Measurements from ENCODE around the gene DHRS7B. TPM values are rescaled to one million over a fixed set of nuclear protein-coding genes. Genes with fewer than 3 reads are reported as not detected.
A peak's percentile ranks its signal among the peaks of the same experiment; 100 is the strongest.
"Not testable (repeated sequence)": the region's sequence is repeated elsewhere in the genome, so short reads cannot be mapped to it uniquely, and the experiment has no call there.

The DHRS7B gene
- total RNA-seq, 1 donor from 2014 or later, result 11.4 TPM

DNA sequence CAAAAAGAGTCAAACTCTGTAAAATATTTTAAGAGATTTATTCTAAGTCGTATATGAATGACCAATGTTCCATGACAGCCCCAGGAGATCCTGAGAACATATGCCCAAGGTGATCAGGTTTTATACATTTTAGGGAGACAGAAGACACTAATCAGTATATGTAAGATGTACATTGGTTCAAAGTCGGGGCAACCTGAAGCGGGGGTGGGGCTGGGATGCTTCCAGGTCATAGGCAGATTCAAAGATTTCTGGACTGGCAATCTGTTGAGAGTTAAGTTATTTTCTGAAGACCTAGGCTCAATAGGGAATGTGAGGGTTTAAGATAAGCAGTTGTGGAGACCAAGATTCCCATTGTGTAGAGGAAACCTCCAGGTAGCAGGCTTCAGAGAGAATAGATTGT lies 20.4 kb upstream of the DHRS7B start:
- DNase-seq (ENCODE audit: low spot score in 2 of 2) (no peak), FAIRE-seq (no peak)

DNA sequence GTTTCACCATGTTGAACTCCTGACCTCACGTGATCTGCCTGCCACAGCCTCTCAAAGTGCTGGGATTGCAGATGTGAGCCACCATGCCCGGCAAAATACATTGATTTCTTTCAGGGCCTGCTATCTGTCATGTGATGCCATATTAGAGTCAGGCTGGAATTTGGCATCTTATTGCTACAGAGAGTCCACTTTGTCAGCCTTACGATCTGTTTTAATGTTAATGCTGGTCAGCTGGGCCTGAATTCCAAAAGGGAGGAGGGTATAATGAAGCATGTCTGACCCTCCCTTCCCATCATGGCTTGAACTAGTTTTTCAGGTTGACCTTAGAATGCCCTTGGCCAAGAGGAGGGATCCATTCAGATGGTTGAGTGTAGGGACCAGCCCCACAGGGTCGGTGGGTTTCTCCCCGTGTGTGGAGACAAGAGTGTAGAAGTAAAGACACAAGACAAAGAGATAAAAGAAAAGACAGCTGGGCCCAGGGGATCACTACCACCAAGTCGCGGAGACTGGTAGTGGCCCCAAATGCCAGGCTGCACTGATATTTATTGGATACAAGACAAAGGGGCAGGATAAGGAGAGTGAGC lies 19.6 kb upstream of the DHRS7B start:
- DNase-seq (ENCODE audit: low spot score in 2 of 2); FAIRE-seq: not testable (repeated sequence)

DNA sequence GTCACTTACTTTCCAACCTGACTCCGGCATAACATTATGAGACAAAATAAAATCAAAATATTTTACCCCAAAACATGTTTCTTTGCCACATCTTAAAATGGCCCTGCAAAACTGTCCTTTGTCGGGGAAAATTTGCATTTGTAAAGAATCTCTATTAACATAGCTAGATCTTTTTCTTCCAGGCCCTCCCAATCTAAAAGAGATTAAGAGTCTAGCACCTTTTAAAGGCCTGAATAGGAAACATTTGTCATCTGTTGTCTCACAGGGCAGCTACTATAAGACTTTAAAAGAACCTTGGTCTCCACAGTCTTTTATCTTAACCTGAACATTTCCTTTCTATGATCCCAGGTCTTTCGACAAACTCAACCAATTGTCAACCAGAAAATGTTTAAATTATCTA lies 18.1 kb upstream of the DHRS7B start:
- FAIRE-seq (no peak), DNase-seq (ENCODE audit: low spot score in 2 of 2) (no peak)

DNA sequence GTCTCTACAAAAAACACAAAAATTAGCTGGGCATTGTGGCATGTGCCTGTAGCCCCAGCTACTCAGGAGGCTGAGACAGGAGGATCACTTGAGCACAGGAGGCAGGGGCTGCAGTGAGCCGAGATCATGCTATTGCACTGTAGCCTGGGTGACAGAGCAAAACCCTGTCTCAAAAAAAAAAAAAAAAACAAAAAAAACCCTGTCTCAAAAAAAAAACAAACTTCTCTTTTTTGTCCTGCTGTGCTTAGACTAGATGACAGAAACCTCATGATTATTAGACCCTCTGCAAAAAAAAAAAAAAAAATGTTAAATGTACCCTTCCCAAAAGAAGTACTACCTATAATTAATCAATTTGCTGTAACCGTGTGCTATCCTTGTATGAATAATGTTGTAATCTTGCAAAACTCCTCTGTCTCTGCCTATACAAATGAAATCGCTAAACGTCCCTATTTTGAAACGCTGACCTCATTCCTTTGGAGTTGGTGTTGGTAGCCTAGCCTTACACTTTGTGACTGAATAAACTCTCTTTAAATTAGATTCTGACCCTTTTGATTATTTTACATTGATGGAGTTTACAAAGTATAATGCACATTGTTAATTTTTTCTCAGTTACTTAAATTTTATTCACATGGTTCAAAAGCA lies 13.6 kb upstream of the DHRS7B start:
- no peak for DNase-seq (ENCODE audit: low spot score in 2 of 2)
- FAIRE-seq, result no peak

DNA sequence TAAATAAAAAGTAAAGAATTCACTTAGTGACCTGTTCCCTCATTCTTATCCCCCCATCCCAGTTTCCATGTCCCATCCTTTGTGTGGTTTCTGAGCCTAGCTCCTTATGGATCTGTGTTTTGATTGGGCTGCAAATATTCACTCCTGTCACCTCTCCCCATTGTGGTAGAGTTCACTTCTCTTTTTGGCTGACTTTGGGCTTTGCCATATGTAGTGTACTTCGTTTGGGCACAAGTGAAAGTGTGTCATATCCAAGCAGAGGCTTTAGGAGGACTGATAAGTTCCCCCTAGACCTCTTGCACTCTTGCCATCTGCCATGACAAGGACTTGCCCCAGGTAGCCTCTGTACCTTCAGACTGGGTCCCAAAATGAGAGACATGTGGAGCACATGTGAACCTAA lies 13.0 kb upstream of the DHRS7B start:
- DNase-seq (ENCODE audit: low spot score in 2 of 2), result no peak
- no peak for FAIRE-seq

DNA sequence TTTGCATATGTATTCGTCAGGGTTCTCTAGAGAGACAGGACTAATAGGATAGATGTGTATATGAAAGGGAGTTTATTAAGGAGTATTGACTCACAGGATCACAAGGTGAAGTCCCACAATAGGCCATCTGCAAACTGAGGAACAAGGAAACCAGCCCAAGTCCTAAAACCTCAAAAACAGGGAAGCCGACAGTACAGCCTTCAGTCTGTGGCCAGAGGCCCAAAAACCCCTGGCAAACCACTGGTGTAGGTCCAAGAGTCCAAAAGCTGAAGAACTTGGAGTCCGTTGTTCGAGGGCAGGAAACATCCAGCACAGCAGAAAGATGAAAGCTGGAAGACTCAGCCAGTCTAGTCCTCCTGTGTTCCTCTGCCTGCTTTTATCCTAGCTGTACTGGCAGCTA lies 12.0 kb upstream of the DHRS7B start:
- FAIRE-seq; DNase-seq (ENCODE audit: low spot score in 2 of 2): not testable (repeated sequence)

DNA sequence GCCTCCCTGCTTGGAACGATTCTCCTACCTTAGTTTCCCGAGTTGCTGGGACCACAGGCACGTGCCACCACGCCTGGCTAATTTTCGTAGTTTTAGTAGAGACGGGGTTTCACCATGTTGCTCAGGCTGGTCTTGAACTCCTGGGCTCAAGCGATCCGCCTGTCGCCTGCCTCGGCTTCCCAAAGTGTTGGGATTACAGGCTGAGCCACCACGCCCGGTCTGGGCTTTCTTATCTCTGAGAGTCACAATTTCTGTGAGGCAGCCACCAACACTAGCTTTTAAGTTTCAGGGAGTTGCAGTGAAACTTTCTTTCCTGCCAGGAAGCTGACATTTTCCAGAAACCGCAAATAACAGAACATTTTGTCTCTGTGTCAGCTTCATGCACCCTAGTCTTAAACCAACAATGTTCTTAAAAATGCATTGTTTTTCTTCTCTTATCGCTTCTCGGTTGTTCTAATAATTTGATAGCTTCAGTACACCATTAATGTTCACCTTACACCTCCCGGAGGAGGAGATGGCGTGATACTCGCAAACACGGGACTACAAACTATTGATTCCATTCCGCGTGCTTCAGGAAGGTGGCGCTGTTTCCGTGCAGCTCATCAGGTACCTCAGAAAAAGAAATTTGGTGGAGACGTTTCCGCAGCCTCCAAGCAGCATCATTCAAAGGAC lies 7.4 kb upstream of the DHRS7B start:
- FAIRE-seq (no peak), DNase-seq (ENCODE audit: low spot score in 2 of 2) (peak; percentile 40 to 76)

DNA sequence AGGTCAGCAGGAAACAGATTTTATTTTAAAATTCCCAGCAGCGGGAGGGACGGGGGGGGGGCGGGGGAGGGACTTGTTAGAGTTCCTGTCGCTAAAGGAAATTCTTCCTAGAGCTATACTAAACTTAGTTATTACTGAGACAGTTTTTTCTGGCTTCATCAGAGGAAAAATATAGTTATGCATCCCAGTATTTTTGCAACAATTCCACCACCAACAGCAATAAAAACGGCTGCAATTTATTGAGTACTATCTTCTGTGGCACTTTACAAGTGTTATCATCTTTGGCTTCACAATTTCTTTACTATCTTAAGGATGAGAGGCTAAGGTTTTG lies 6.9 kb upstream of the DHRS7B start:
- FAIRE-seq (no peak), DNase-seq (ENCODE audit: low spot score in 2 of 2) (no peak)

DNA sequence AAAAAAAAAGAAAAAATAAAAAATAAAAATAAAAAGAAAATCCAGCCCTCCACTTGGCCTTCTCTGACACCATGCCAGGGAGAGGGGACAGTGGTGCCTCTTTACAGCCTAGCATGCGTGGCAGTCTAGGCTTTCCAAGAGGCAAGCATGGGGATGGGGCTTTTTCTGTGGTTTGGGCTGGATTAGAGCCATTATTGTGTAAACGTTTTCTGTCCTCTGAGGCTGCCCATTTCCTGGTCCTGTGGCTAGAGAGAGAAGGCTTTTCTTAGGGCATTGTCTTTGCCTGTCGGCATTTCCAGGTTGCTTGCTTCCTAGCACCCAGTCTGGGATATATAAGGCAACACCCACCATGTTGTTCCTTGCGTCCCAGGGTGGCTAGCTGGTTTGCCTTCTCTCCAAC lies 2.7 kb upstream of the DHRS7B start:
- FAIRE-seq, result no peak

DNA sequence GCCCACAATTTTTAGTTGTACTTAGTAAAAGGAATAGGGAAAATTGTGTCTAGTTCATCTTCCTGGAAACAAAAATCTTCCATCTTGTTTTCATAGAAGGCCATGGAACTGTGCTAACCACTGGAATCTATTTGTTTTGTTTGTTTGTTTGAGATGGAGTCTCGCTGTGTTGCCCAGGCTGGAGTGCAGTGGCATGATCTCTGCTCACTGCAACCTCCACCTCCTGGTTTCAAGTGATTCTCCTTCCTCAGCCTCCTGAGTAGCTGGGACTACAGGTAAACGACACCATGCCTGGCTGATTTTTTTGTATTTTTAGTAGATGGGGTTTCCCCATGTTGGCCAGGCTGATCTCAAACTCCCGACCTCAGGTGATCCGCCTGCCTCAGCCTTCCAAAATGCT lies 2.2 kb upstream of the DHRS7B start:
- not testable (repeated sequence) for FAIRE-seq; DNase-seq (ENCODE audit: low spot score in 2 of 2)

More for the DNA sequence above, 2.7 kb upstream of the DHRS7B start:
- no peak for DNase-seq (ENCODE audit: low spot score in 2 of 2)

DNA sequence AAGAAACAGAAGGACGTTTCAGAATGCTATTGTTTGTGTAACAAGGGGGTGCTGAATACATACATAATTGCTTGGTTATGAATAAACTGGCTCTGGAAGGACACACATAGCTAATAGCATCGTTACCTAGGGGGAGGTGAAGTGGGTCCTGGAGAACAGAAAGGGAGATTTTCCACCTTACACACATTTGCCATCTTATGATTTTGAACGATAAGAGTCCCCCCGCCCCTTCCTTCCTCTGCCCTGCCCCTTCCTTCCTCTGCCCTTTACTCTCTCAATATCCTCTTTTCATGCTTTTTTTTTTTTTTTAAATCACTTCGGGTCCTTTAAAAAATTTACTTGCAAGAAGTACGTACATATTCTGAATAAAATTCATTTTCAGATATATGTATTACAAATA lies 902 bp upstream of the DHRS7B start:
- DNase-seq (ENCODE audit: low spot score in 2 of 2), result no peak
- FAIRE-seq, result no peak

DNA sequence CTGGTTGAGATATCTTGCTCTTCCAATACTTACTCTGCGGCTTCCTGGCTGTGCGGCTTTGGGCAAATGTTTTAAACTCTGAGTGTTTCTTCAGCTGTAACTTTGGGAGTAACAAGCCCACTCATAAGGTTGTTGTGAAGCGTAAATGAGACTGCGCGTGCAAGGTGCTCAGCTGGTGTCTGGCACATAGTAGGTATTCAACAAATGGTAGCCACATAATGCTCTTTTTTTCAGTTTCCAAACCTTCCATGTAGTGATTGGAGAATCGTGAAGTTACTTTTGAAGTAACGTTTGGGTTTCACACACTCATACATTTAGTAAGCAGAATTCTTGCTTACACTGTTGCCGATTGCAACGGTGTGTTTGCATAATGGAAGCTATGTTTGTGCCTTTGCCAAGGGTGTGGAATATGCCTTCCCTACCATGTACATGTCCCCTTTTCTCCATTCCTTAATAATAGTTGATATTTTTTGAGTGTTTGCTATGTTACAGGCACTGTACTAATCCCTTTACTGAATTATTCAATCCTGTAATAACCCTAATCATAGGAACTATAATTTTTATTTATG lies 829 bp downstream of the DHRS7B start:
- FAIRE-seq (no peak), DNase-seq (ENCODE audit: low spot score in 2 of 2) (no peak)

DNA sequence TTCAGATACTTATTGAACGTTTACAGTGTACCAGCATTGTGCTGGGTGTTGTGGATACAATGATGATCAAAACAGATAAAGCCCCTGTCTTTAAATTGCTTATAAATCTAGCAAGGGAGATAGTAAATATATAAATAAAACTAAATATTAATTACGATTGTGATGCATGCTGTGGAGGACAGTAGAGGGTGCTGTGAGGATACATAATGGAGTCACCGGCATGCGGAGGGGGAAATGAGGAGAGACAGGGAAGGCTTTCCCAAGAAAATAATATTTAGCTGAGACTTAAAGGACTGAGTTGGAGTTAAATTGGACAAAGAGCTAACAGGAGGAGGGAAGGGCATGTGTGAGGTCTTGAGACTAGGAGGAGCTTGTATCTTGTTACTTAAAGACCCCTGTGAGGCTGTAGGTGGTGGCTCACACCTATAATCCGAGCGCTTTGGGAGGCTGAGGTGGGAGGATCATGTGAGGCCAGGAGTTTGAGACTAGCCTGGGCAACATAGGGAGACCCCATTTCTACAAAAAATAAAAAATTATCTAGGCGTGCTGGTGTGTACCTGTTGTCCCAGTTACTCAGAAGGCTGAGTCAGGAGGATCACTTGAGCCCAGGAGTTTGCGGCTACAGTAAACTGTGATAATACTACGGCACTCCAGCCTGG lies 2.4 kb downstream of the DHRS7B start:
- peak in 1 of 2 donors; percentile 36 for DNase-seq (ENCODE audit: low spot score in 2 of 2)
- FAIRE-seq, result no peak

DNA sequence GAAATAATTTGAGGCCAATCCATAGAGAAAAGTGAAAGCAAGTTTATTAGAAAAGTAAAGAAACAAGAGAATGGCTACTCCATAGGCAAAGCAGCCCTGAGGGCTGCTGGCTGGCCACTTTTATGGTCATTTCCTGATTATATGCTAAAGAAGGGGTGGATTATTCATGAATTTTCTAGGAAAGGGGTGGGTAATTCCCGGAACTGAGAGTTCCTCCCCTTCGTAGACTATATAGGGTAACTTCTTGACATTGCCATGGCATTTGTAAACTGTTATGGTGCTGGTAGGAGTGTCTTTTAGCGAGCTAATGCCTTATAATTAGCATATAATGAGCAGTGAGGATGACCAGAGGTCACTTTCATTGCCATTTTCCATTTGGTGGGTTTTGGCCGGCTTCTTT lies 4.4 kb downstream of the DHRS7B start:
- no peak for DNase-seq (ENCODE audit: low spot score in 2 of 2)
- FAIRE-seq, result no peak

DNA sequence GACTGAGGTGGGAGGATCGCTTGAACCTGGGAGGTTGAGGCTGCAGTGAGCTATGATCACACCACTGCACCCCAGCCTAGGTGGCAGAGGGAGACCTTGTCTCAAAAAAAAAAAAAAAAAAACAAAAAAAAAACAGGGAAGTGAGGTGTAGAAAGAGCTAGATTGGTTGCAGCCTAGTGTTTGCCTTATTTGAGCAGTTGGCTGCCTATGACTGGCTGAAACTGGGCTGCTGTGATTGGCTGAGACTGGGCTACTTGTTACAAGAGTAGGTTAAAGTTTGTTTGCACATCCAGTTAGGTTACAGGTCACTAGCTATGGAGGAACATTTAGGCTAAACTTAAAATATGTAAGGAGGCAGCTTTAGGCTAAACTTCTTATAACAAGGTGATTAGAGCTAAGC lies 5.7 kb downstream of the DHRS7B start:
- FAIRE-seq (no peak), DNase-seq (ENCODE audit: low spot score in 2 of 2) (no peak)

DNA sequence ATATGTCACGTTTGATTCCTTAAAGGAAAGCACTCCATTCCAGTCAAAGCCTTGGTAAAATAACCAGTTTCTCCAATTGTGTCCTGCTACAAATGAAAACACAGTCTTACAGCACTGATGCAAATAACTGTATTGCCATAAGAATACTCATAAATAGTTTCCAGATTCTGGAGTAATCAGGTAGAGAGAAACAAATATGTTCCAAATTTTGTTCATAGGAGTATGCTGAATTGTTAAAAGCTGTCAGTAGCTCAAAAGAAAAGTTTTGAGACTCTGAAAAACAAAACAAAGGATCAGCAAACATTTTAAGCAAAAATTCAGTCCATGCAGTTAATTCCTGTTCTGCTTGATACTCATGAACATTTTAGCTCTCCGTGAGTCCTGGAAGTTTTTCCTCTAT lies 7.8 kb downstream of the DHRS7B start:
- no peak for DNase-seq (ENCODE audit: low spot score in 2 of 2)
- no peak for FAIRE-seq

DNA sequence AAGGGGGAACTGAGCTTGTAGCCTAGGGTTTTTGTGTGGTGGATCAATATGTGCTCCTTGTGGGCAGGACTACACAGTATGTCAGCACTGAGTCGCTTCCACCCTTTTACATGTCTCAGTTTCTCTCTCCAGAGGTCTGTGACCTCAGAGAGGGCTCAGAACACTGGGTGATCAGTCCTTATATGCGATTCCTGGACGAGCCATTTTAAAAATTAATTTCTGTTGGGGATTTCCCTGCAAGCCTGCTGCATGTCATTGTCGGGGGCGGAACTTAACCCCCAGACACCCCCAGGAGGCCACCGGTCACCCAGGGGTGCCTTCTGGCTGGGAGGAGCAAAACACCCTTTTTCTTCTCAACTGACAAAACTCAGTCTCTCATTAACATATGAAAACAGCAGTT lies 14.1 kb downstream of the DHRS7B start:
- no peak for FAIRE-seq
- no peak for DNase-seq (ENCODE audit: low spot score in 2 of 2)

DNA sequence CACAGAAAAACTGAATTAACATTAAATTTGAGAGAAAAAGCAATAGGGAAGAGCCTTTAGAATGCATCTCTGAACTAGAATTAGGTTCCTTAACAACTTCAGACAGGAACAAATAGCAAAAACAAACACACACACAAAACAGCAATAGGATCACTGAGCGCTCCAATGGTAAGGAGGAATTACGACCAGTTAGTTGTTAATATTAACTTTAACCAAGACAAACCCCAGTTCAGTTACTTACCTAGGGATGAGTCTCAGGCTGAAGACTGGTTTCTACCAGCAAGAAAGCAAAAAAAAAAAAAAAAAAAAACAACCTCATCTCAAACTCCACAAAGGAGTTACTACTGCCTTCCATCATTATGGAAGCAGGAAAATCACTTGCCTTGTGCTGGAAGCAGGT lies 14.6 kb downstream of the DHRS7B start:
- FAIRE-seq, result no peak
- no peak for DNase-seq (ENCODE audit: low spot score in 2 of 2)

DNA sequence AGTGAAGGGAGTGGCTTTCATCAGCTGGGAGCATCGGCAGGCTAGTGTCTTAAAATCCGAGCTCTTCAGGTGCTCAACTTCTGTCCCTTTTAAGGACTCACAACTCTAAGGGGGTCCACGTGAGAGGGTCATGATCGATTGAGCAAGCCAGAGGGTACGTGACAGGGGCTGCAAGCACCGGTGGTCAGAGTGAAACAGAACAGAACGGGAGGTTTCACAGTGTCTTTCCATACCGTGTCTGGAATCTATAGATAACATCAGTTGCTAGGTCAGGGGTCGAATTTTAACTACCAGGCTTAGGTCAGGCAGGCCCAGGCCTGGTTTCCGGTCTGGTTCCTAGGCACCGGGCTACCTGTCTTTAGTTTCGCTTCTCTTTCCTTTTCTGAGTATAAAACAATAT lies 15.3 kb downstream of the DHRS7B start:
- not testable (repeated sequence) for FAIRE-seq; DNase-seq (ENCODE audit: low spot score in 2 of 2)

DNA sequence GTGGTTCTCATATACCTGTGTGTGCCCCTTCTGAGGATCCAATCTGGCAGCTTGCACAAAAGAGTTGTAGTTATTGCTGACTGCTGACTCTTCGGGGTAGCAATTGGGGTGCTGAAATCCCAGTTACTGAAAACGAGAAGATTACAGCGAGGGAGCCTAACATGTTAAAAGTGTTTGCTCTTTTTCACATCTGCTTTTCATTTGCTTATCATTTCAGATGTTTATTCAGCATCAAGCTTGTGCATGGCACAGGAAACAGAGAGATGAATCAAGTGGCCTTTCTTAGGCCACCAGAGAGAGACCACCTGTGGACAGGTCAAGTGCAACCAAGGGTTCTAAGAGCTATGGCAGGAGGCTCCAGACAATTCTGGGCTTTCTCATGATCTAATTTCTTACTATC lies 16.9 kb downstream of the DHRS7B start:
- no peak for DNase-seq (ENCODE audit: low spot score in 2 of 2)
- FAIRE-seq, result no peak

DNA sequence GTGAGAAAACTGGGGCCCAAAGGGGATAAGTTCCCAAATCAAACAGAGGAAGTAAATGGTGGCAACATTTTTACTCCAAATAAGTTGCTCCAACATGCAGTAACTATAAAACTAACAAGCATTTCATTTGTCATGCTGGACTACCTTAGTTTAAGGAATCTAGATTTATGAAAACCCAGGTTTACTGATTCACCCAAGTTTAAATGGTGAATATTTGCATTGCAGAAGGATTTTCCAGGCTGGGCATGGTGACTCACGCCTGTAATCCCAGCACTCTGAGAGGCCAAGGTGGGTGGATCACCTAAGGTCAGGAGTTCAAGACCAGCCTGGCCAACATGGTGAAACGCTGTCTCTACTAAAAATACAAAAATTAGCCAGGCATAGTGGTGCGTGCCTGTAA lies 17.5 kb downstream of the DHRS7B start:
- not testable (repeated sequence) for DNase-seq (ENCODE audit: low spot score in 2 of 2); FAIRE-seq
